Measurements from ENCODE around the gene HAGHL.

HAGHL gene, protein sequence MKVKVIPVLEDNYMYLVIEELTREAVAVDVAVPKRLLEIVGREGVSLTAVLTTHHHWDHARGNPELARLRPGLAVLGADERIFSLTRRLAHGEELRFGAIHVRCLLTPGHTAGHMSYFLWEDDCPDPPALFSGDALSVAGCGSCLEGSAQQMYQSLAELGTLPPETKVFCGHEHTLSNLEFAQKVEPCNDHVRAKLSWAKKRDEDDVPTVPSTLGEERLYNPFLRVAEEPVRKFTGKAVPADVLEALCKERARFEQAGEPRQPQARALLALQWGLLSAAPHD

GRCh38 chr16:726438-727290 is at the start of gene HAGHL, which contains the start of gene CCDC78:
Gene HAGHL (plus strand): TSS chr16:727106. CDS start chr16:727510, 404 bp downstream.
Gene CCDC78 (minus strand): TSS chr16:726443. CDS start chr16:726367, 76 bp downstream.
- peak; percentile 58 for DNase-seq (ENCODE audit: low read depth)

GRCh38 chr16:677316-678190 is 49.4 kb upstream of the HAGHL start:
- DNase-seq (ENCODE audit: low read depth): no peak

GRCh38 chr16:678209-678857 is 48.6 kb upstream of the HAGHL start:
- DNase-seq (ENCODE audit: low read depth): no peak

DNA sequence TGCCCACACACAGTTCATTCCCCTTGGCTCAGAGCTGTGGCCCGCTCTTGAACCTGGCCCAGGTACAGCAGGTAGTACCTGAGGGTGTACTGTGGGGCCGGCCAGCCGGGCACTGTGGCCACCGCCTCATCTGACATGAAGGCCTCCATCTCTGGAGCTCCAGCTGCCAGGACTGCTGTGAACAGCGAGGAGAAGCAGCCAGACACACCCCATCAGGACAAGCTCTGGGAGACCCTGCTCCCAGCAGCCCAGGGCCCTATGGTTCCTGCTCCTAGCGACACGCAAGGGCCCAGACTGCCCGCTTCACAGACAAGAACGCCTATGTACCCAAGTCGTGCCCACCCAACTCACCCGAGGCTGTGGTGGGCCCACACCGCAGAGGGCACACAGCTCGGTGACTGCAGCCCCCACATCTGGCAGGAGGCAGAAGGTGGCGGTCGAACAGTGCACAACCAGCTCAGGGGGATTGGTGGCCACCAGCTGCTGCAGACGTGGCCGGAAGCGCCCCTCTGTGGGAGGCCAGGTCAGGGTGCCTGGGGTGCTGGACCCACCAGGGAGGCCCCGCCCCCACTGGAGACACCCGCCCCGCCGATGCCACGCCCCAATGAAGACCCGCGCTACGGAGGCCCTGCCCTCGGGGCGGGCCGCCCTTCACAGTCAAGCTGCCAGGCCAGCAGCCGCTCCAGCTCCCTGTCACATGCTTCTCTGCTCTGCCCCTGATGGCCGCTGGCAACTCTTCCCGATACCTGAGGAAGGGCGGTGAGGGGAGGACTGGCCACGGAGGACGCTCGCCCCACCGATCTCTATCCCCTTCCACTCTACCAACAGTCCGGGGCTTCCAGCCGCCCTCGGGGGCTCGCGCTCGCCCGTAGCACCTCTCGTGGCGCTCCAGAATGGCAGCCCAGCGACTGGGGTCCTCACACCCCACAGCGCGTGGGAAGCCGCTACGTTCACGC is 47.8 kb upstream of the HAGHL start:
- peak; percentile 64 for DNase-seq (ENCODE audit: low read depth)

- DNase-seq (ENCODE audit: low read depth): peak; percentile 88
These were observed 46.9 kb upstream of the HAGHL start, which contains the start of gene STUB1 for GRCh38 chr16:679814-680624. Gene STUB1 (plus strand): TSS chr16:680410. CDS start chr16:680526, 116 bp downstream.

- no peak for DNase-seq (ENCODE audit: low read depth)
These were observed 46.3 kb upstream of the HAGHL start for GRCh38 chr16:680625-680945.

DNA sequence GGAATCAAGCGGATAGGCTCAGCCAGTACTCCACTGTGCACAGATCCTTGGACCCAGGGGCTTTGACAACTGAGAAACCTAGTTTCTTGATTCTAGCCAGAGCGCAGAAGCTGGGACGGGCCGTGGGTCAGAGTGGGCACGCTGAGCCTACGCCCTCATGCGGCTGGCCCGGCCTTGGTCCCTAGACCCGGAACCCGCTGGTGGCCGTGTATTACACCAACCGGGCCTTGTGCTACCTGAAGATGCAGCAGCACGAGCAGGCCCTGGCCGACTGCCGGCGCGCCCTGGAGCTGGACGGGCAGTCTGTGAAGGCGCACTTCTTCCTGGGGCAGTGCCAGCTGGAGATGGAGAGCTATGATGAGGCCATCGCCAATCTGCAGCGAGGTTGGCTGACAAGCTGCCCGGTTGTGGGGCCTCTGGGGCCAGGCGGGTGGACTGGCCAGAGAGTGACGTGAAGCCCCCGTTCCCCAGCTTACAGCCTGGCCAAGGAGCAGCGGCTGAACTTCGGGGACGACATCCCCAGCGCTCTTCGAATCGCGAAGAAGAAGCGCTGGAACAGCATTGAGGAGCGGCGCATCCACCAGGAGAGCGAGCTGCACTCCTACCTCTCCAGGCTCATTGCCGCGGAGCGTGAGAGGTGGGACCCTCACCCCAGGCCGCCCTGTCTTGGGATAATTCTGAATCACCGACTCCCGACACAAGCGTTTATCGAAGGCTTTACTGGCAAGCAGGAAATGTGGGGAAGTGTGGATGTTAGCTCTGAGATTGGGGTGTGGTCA is 45.8 kb upstream of the HAGHL start:
- DNase-seq (ENCODE audit: low read depth): peak; percentile 44

DNA sequence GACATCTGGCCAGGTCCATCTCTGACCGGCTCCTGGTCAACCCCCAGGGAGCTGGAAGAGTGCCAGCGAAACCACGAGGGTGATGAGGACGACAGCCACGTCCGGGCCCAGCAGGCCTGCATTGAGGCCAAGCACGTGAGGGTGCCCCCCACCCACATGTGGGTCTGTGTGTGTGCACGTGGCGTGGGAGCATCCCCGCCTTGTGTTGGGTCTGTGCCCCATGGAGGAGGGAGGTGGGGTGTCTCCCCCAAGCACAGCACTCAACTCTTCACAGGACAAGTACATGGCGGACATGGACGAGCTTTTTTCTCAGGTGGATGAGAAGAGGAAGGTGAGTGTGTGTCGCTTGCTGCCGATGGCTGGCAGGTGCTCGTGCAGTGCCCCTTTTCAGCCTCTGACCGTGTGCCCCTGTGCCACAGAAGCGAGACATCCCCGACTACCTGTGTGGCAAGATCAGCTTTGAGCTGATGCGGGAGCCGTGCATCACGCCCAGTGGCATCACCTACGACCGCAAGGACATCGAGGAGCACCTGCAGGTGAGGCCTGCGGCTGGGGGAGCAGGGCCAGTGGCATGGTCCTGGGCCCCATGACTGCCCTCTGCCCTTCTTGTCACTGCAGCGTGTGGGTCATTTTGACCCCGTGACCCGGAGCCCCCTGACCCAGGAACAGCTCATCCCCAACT is 45.0 kb upstream of the HAGHL start:
- peak; percentile 22 for DNase-seq (ENCODE audit: low read depth)

GRCh38 chr16:682493-683395 is 44.2 kb upstream of the HAGHL start:
- no peak for DNase-seq (ENCODE audit: low read depth)

DNA sequence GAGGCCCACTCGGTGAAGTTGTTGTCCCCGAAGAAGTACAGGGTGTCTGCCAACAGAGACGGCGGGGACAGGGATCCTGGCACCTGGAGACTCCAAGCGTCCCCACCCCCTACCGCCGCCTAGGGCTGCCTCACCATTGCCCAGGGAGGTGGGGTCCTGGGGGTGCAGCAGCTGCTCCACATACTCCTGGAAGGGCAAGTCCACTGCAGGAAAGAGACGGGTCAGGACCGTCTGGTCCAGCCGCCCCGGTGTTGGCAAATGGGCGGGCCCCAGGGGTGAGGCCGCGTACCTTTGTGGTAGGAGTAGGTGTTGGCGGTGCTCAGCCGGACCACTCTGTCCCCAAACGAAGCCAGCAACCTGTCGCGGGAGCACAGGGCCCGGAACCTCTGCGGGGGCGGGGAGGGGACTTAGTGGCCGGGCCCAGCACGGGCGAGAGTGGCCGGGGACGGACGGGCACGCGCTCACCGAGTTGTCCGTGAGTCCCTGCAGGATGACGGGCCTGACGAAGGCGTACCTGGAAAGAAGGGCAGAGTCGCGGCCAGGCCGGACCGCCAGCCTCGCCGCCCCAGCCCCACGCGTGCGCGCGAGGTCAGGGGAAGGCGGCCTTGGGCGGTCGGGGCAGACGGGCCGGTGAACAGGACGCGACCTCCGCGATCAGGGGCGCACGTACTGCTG is 43.4 kb upstream of the HAGHL start:
- no peak for DNase-seq (ENCODE audit: low read depth)

DNA sequence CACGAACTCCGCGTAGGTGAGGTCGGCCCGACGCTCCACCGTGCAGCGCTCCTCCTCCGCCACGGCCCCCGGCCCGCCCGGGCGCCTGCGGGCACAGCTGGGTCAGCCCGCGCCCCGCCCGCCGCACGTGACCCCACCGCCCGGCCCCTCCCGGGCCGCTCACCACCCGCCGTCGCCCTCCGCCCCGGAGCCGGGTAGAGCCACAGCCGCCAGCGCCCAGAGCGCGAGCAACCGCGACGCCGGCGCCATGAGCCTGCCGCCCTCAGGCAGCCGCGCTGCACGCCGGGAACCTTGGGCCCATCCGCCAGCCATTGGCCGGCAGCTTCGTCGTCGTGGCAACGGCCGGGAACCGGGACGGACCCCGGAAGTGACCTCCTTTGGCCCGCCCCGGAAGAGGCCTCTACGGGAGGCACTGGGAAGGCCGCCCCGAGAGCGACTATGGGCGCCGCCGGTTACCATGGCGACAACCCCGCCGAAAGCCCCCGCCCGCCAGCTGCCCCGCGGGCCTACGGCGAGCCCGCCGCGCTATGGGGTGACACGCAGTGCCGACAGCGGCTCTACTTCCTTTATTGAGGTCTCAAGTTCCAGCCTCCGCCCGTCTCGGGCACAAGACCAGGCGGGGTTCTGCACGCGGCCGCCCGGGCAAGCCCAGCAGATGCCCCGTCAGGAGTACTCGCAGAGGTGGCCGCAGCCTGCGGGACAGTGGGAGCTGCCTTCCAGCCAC is 42.7 kb upstream of the HAGHL start, which contains the start of gene JMJD8:
TSS of gene JMJD8 (minus strand) at position 264 of the 724 bp plus-strand sequence. CDS start at position 249, 15 bp downstream.
- peak; percentile 96 for DNase-seq (ENCODE audit: low read depth)

GRCh38 chr16:684961-685696 is 41.8 kb upstream of the HAGHL start:
- no peak for DNase-seq (ENCODE audit: low read depth)

- DNase-seq (ENCODE audit: low read depth): peak; percentile 48
These were observed 40.9 kb upstream of the HAGHL start for GRCh38 chr16:685967-686366.

DNA sequence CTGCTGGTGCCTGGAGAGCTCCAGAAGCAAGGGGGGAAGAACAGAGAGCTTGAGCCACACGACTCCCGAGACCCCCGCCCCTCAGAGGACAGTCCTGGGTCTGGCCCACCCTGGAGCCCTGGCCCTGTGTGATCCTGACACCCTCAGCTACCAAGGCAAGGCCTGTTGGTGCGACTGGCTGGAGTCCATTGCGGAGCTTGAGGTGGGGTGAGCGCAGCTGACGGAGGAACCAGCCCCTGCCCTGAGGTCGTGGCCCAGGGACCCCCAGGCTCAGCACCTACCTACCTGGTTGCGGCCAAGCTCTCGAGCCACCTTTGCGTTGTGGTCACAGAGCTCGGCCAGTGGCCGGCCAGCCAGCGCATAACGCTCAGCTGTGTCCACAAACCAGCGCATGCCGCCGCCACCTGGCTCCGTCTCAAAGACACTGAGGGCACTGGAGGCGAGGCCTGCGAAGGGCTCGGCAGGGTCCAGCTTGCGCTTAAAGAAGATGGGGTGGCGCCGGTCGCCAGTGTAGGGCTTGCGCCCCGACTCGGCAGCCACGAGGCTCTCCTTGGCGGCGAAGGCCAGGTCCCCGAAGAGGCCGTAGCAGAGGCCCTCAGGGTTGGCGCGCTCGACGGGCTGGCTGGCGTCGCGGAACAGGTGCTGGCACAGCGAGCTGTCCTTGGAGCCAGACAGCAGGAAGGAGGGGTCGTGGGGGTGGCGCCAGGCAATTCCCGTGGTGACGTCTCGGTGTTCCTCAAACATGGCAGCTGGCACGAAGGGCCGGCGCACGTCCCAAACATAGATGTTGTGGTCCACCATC is 40.2 kb upstream of the HAGHL start:
- no peak for DNase-seq (ENCODE audit: low read depth)

Data from EH (cell line).